NB4 (cell line): ENCODE data around the gene APC.
A peak's percentile ranks its signal among the peaks of the same experiment; 100 is the strongest.

Source experiments
- DNase-seq: peaks from one replicate; pipeline ENCODE4 v3.0.0; 2010; ENCODE audit warnings: low read depth
- H3K4me3 ChIP-seq: one replicate; pipeline ENCODE4 v1.5.1; 2011; ENCODE audit warnings: mild to moderate bottlenecking, low read depth, low read length, moderate library complexity
- CTCF ChIP-seq: IDR thresholded peaks from one replicate; pipeline ENCODE4 v1.5.1; 2012; ENCODE audit warnings: low read depth, low read length
- MAX ChIP-seq: IDR thresholded peaks from 2 replicates; pipeline ENCODE4 v1.6.1; 2011; ENCODE audit warnings: low read depth, low read length
- MYC ChIP-seq: IDR thresholded peaks from 2 replicates; pipeline ENCODE4 v1.6.1; 2011; ENCODE audit warnings: low read depth, low read length
- POLR2A ChIP-seq: IDR thresholded peaks from 2 replicates; pipeline ENCODE4 v1.6.1; 2011; ENCODE audit warnings: mild to moderate bottlenecking; ENCODE audit not compliant: insufficient read length; ENCODE audit errors: extremely low read depth

APC gene

GRCh38 chr5:112737463-112738190 lies at the start of gene APC:
APC (plus strand) TSS chr5:112737885; CDS start chr5:112754891, 17,006 bp downstream.
- TF ChIP-seq MAX, result peak; percentile 99
- TF ChIP-seq CTCF, result no peak
- peak; percentile 87 for TF ChIP-seq MYC
- peak; percentile 52 for TF ChIP-seq POLR2A
- peak; percentile 91 for DNase-seq
- peak within 1 kb of the TSS; percentile 67 for H3K4me3 ChIP-seq

GRCh38 chr5:112689155-112689909 lies 48.4 kb upstream of the APC start:
- no peak for DNase-seq
- TF ChIP-seq CTCF (no peak), MYC (no peak), POLR2A (no peak), MAX (no peak)
- H3K4me3 ChIP-seq, result no peak overlapping the region

- TF ChIP-seq POLR2A (no peak), MAX (no peak), CTCF (no peak), MYC (no peak)
- DNase-seq, result no peak
These were observed 46.9 kb upstream of the APC start for GRCh38 chr5:112690605-112691338.

GRCh38 chr5:112691339-112691680 lies 46.4 kb upstream of the APC start:
- H3K4me3 ChIP-seq, result no peak overlapping the region
- DNase-seq, result no peak
- TF ChIP-seq CTCF (no peak), POLR2A (no peak), MYC (no peak), MAX (no peak)

More at GRCh38 chr5:112690605-112691338, 46.9 kb upstream of the APC start:
- no peak overlapping the region for H3K4me3 ChIP-seq

GRCh38 chr5:112691758-112692157 lies 45.9 kb upstream of the APC start:
- DNase-seq, result peak; percentile 73
- H3K4me3 ChIP-seq, result no peak overlapping the region
- no peak for TF ChIP-seq POLR2A
- TF ChIP-seq MAX, result no peak
- TF ChIP-seq MYC, result no peak
- TF ChIP-seq CTCF, result peak; percentile 60
